HEK293 (cell line): ENCODE measurements around the gene ZNF460.

ENCODE experiments used
- HOXD13 ChIP-seq: sonication (generic); formaldehyde crosslinking; IDR thresholded peaks from 2 replicates; pipeline ENCODE4 v1.8.0; 2022; ENCODE audit warnings: missing genetic modification reagents, borderline replicate concordance
- KLF10 ChIP-seq: fragments of 450-650 bp; IDR thresholded peaks from 2 replicates; pipeline ENCODE4 v1.5.1; 2018; ENCODE audit warnings: missing biosample characterization, mild to moderate bottlenecking, missing genetic modification characterization
- KLF16 ChIP-seq: fragments of 450-650 bp; formaldehyde crosslinking; IDR thresholded peaks from 2 replicates; pipeline ENCODE4 v1.5.1; 2017; ENCODE audit warnings: missing biosample characterization, missing genetic modification characterization
- KLF17 ChIP-seq: fragments of 450-650 bp; formaldehyde crosslinking; IDR thresholded peaks from 2 replicates; pipeline ENCODE4 v1.5.1; 2016; ENCODE audit warnings: missing biosample characterization, missing genetic modification characterization
- KLF8 ChIP-seq: fragments of 450-650 bp; formaldehyde crosslinking; IDR thresholded peaks from 2 replicates; pipeline ENCODE4 v1.5.1; 2016; ENCODE audit warnings: missing biosample characterization, missing genetic modification characterization
- MEIS1 ChIP-seq: sonication (generic); formaldehyde crosslinking; IDR thresholded peaks from 2 replicates; pipeline ENCODE4 v1.8.1; 2022; ENCODE audit warnings: missing genetic modification reagents, mild to moderate bottlenecking, borderline replicate concordance
- MYNN ChIP-seq: fragments of 450-650 bp; formaldehyde crosslinking; IDR thresholded peaks from 2 replicates; pipeline ENCODE4 v1.5.1; 2016; ENCODE audit warnings: missing biosample characterization, missing genetic modification characterization, borderline replicate concordance
- PATZ1 ChIP-seq: fragments of 450-650 bp; formaldehyde crosslinking; IDR thresholded peaks from 2 replicates; pipeline ENCODE4 v1.5.1; 2016; ENCODE audit warnings: missing biosample characterization, missing genetic modification characterization
- RBAK ChIP-seq: fragments of 450-650 bp; formaldehyde crosslinking; IDR thresholded peaks from 2 replicates; pipeline ENCODE4 v1.5.1; 2016; ENCODE audit warnings: missing biosample characterization, missing genetic modification characterization
- SCRT2 ChIP-seq: fragments of 450-650 bp; formaldehyde crosslinking; IDR thresholded peaks from 2 replicates; pipeline ENCODE4 v1.5.1; 2016; ENCODE audit warnings: missing biosample characterization, missing genetic modification characterization
- SP3 ChIP-seq: fragments of 450-650 bp; formaldehyde crosslinking; IDR thresholded peaks from 2 replicates; pipeline ENCODE4 v1.5.1; 2016; ENCODE audit warnings: missing biosample characterization, missing genetic modification characterization
- SP7 ChIP-seq: fragments of 450-650 bp; formaldehyde crosslinking; IDR thresholded peaks from 2 replicates; pipeline ENCODE4 v1.5.1; 2016; ENCODE audit warnings: missing biosample characterization, missing genetic modification characterization
- TCF7L2 ChIP-seq: IDR thresholded peaks from 2 replicates; pipeline ENCODE4 v1.6.1; 2011; ENCODE audit warnings: low read depth, mild to moderate bottlenecking, inconsistent platforms, low read length, moderate library complexity, borderline replicate concordance
- ZBTB11 ChIP-seq: fragments of 450-650 bp; formaldehyde crosslinking; conservative IDR thresholded peaks from 2 replicates; pipeline ENCODE4 v1.5.1; 2016; ENCODE audit warnings: low read depth, missing biosample characterization, missing genetic modification characterization
- ZBTB20 ChIP-seq: fragments of 450-650 bp; formaldehyde crosslinking; IDR thresholded peaks from 2 replicates; pipeline ENCODE4 v1.5.1; 2016; ENCODE audit warnings: missing biosample characterization, missing genetic modification characterization
- ZBTB26 ChIP-seq: fragments of 450-650 bp; formaldehyde crosslinking; optimal IDR thresholded peaks from 2 replicates; pipeline ENCODE3; 2016; ENCODE audit warnings: missing biosample characterization, mild to moderate bottlenecking, missing genetic modification characterization
- ZEB2 ChIP-seq: fragments of 450-650 bp; formaldehyde crosslinking; IDR thresholded peaks from 2 replicates; pipeline ENCODE4 v1.5.1; 2016; ENCODE audit warnings: missing biosample characterization, missing genetic modification characterization
- ZNF169 ChIP-seq: fragments of 450-650 bp; formaldehyde crosslinking; IDR thresholded peaks from 2 replicates; pipeline ENCODE4 v1.5.1; 2016; ENCODE audit warnings: missing biosample characterization, missing genetic modification characterization
- ZNF211 ChIP-seq: fragments of 450-650 bp; formaldehyde crosslinking; IDR thresholded peaks from 2 replicates; pipeline ENCODE4 v1.5.1; 2016; ENCODE audit warnings: low read depth, missing biosample characterization, missing genetic modification characterization
- ZNF248 ChIP-seq: fragments of 450-650 bp; formaldehyde crosslinking; IDR thresholded peaks from 2 replicates; pipeline ENCODE4 v1.5.1; 2017; ENCODE audit warnings: missing biosample characterization, missing genetic modification characterization
- ZNF335 ChIP-seq: fragments of 450-650 bp; formaldehyde crosslinking; conservative IDR thresholded peaks from 2 replicates; pipeline ENCODE4 v1.5.1; 2016; ENCODE audit warnings: missing biosample characterization, missing genetic modification characterization
- ZNF501 ChIP-seq: fragments of 450-650 bp; formaldehyde crosslinking; IDR thresholded peaks from 2 replicates; pipeline ENCODE4 v1.5.1; 2016; ENCODE audit warnings: missing biosample characterization, missing genetic modification characterization
- ZNF692 ChIP-seq: fragments of 450-650 bp; formaldehyde crosslinking; IDR thresholded peaks from 2 replicates; pipeline ENCODE4 v1.5.1; 2016; ENCODE audit warnings: missing biosample characterization, missing genetic modification characterization
- ZNF76 ChIP-seq: fragments of 450-650 bp; formaldehyde crosslinking; IDR thresholded peaks from 2 replicates; pipeline ENCODE4; 2016; ENCODE audit warnings: low read depth, missing biosample characterization, missing genetic modification characterization, borderline replicate concordance
- ZSCAN18 ChIP-seq: fragments of 450-650 bp; formaldehyde crosslinking; IDR thresholded peaks from 2 replicates; pipeline ENCODE4 v1.5.1; 2016; ENCODE audit warnings: missing biosample characterization, missing genetic modification characterization
- ZXDB ChIP-seq: fragments of 450-650 bp; formaldehyde crosslinking; IDR thresholded peaks from 2 replicates; pipeline ENCODE4 v1.5.1; 2016; ENCODE audit warnings: missing biosample characterization, missing genetic modification characterization

Gene ZNF460

GRCh38 chr19:57240311-57241090 is 39.8 kb upstream of the ZNF460 start, which contains the start of gene ZNF805 (continued):
- TF ChIP-seq ZNF76 (tag by site-specific recombination) (peak; percentile 82; the same call in 1 of the 2 replicates), PATZ1 (tag by site-specific recombination) (peak; percentile 94), ZEB2 (tag by site-specific recombination) (peak; percentile 48; the same call in 1 of the 2 replicates), ZNF169 (no peak), ZXDB (tag by site-specific recombination) (peak; percentile 88), ZNF692 (0 out of 2 replicates have a peak, but pooled peaks have one; percentile 42), KLF17 (tag by site-specific recombination) (peak; percentile 47; the same call in 1 of the 2 replicates), KLF8 (tag by site-specific recombination) (peak; percentile 99), ZNF211 (tag by site-specific recombination) (no peak), HOXD13 (CRISPR knock-in tag) (peak; percentile 84; the same call in 1 of the 2 replicates), KLF10 (tag by site-specific recombination) (peak; percentile 42; the same call in 1 of the 2 replicates), RBAK (tag by site-specific recombination) (no peak), ZNF248 (no peak), TCF7L2 (no peak), SP3 (tag by site-specific recombination) (peak; percentile 94), KLF16 (tag by site-specific recombination) (peak; percentile 97), ZBTB11 (peak; percentile 79), MYNN (tag by site-specific recombination) (no peak), MEIS1 (CRISPR knock-in tag) (0 out of 2 replicates have a peak, but pooled peaks have one; percentile 7), ZNF335 (tag by site-specific recombination) (peak; percentile 89), ZSCAN18 (tag by site-specific recombination) (no peak), ZNF501 (peak; percentile 40; the same call in 1 of the 2 replicates), SP7 (tag by site-specific recombination) (peak; percentile 64), SCRT2 (tag by site-specific recombination) (0 out of 2 replicates have a peak, but pooled peaks have one; percentile 31), ZBTB20 (peak; percentile 86), ZBTB26 (tag by site-specific recombination) (peak; percentile 34)
